C4-2B (cell line): ENCODE measurements around the gene SLC9A9.

ENCODE experiments used
- H3K27ac ChIP-seq: fragments of 450-650 bp; 2 replicates; pipeline ENCODE4 v1.5.1; 2017
- ZFX ChIP-seq: fragments of 450-650 bp; IDR thresholded peaks from 2 replicates; pipeline ENCODE4 v1.6.1; 2017
- TF ChIP-seq, protein P1 (sequence below): fragments of 450-650 bp; conservative IDR thresholded peaks from 2 replicates; pipeline ENCODE4 v1.5.1; 2017; ENCODE audit warnings: mild to moderate bottlenecking

The SLC9A9 gene

GRCh38 chr3:143840636-143841035, 7.6 kb downstream of the SLC9A9 start:
- no peak for TF ChIP-seq ZFX
- TF ChIP-seq, protein P1, sequence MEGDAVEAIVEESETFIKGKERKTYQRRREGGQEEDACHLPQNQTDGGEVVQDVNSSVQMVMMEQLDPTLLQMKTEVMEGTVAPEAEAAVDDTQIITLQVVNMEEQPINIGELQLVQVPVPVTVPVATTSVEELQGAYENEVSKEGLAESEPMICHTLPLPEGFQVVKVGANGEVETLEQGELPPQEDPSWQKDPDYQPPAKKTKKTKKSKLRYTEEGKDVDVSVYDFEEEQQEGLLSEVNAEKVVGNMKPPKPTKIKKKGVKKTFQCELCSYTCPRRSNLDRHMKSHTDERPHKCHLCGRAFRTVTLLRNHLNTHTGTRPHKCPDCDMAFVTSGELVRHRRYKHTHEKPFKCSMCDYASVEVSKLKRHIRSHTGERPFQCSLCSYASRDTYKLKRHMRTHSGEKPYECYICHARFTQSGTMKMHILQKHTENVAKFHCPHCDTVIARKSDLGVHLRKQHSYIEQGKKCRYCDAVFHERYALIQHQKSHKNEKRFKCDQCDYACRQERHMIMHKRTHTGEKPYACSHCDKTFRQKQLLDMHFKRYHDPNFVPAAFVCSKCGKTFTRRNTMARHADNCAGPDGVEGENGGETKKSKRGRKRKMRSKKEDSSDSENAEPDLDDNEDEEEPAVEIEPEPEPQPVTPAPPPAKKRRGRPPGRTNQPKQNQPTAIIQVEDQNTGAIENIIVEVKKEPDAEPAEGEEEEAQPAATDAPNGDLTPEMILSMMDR: no peak
- no peak overlapping the region for H3K27ac ChIP-seq

GRCh38 chr3:143839980-143840379, 8.3 kb downstream of the SLC9A9 start:
- TF ChIP-seq, protein P1: no peak
- TF ChIP-seq ZFX: no peak

GRCh38 chr3:143837076-143837475, 11.2 kb downstream of the SLC9A9 start:
- no peak for TF ChIP-seq ZFX
- TF ChIP-seq, protein P1: no peak
- no peak overlapping the region for H3K27ac ChIP-seq

More at GRCh38 chr3:143839980-143840379, 8.3 kb downstream of the SLC9A9 start:
- no peak overlapping the region for H3K27ac ChIP-seq

DNA sequence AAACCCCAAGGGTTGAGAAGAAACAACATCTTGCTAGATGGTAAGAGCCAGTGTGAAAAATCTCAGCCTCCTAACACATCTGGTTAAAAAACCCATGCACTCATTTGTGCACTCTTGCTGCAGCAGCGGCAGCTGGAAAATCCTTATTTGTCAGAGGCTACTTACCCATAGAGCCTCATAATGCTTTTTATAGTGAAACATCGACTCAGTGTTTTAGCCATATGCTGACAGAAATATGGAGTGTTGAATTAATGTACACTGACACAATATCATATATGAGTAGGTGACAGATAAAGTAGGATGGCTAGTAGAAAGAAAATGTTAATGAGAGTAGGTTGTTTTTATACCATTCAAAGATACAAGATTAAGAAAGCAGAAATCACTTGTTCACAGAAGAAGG, 13.0 kb downstream of the SLC9A9 start:
- no peak for TF ChIP-seq ZFX
- TF ChIP-seq, protein P1: no peak
- no peak overlapping the region for H3K27ac ChIP-seq

DNA sequence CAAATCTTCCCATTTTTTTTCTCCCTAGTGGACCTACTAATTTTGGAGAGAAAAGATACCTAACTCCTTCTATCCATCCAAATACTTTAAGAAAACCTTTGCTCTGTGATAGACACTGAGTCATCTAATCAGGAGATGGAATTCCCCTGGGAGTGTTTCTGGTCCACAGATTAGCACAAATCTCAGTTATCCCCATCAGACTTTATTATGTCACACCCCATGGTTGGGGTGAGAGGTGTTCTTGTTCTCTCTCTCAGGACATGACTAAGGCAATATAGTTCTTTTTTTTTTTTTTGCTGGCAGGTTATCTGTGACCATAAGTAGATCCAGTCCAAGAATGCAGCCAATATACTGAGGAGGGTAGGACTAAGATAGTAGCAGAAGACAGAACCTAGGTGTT, 15.8 kb downstream of the SLC9A9 start:
- no peak overlapping the region for H3K27ac ChIP-seq
- TF ChIP-seq, protein P1: no peak
- no peak for TF ChIP-seq ZFX

- no peak overlapping the region for H3K27ac ChIP-seq
- no peak for TF ChIP-seq ZFX
- TF ChIP-seq, protein P1: no peak
These were observed 16.3 kb downstream of the SLC9A9 start for GRCh38 chr3:143831994-143832393.

- TF ChIP-seq, protein P1: no peak
- TF ChIP-seq ZFX: no peak
- no peak overlapping the region for H3K27ac ChIP-seq
These were observed 17.1 kb downstream of the SLC9A9 start for GRCh38 chr3:143831208-143831607.
